ENCODE data around the gene ADARB1. TPM values are rescaled to one million over a fixed set of nuclear protein-coding genes. Genes with fewer than 3 reads are reported as not detected.

ADARB1 gene
- 19.2 and 25.2 TPM in 2 replicates for total RNA-seq

DNA sequence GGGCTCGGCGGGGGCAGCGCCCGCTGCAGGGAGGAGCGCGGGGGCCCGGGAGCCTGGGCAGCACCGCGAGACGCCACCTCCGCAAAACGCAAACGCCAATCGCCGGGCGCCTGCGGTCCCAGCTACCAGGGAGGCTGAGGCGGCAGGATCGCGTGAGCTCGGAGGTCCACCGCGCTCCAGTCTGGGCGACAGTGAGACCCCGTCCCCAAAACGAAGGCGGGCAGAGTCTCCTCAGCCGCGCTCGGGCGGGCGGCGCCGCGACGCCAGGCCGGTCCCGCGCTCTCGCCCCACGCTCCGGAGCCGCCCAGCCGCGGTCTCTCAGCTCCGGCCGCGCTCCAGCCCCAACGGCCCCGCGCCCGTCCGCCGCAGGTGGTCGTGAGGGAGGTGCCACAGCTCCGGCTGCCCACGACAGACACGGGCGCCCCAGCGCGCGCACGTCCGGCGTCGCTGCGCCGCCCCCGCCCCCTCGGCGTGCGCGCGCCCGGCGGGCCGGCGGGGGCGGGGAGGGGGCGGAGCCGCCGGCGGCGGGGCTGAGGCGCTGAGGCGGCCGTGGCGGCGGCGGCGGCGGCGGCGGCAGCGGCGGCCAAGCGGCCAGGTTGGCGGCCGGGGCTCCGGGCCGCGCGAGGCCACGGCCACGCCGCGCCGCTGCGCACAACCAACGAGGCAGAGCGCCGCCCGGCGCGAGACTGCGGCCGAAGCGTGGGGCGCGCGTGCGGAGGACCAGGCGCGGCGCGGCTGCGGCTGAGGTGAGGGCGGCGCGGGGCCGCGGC lies at the start of gene ADARB1:
Gene ADARB1, plus strand, starts transcription at position 533 of the 770 bp plus-strand sequence. CDS start 97,077 bp downstream, outside the sequence.

Other genes starting within 250 kb of the ADARB1 start
- gene PTTG1IP, start 200.9 kb upstream of the ADARB1 start, total RNA-seq = 300 and 391 TPM in 2 replicates
- under 0.01 TPM in 1 of 2 replicates, not detected in the other for gene ITGB2, start 153.7 kb upstream of the ADARB1 start, total RNA-seq
- gene SLX9, start 134.6 kb upstream of the ADARB1 start, total RNA-seq = 25.4 and 35.1 TPM in 2 replicates
- gene POFUT2, start 213.3 kb downstream of the ADARB1 start, total RNA-seq = 17.9 and 25.0 TPM in 2 replicates